Measurements from ENCODE around the gene PXK.

DNA sequence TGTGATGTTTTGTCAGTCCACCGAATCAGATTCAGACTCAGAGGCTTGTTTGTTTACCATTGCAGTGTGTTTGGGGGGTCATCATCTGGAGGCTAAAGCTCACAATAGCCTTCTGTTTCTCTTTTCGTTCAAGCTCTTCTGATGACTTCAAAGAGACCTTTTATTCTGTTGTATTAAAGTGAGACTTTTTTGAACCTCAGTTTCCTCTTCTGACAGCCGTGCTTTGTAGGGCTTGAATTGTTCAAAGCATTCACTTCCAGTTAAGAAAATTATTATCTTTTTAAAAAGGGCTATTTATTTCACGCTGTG, 1.3 kb downstream of the PXK start:
- no peak for TF ChIP-seq POLR2A (IDR thresholded peaks at IDR 0.05)
- TF ChIP-seq, protein P1, sequence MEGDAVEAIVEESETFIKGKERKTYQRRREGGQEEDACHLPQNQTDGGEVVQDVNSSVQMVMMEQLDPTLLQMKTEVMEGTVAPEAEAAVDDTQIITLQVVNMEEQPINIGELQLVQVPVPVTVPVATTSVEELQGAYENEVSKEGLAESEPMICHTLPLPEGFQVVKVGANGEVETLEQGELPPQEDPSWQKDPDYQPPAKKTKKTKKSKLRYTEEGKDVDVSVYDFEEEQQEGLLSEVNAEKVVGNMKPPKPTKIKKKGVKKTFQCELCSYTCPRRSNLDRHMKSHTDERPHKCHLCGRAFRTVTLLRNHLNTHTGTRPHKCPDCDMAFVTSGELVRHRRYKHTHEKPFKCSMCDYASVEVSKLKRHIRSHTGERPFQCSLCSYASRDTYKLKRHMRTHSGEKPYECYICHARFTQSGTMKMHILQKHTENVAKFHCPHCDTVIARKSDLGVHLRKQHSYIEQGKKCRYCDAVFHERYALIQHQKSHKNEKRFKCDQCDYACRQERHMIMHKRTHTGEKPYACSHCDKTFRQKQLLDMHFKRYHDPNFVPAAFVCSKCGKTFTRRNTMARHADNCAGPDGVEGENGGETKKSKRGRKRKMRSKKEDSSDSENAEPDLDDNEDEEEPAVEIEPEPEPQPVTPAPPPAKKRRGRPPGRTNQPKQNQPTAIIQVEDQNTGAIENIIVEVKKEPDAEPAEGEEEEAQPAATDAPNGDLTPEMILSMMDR (IDR thresholded peaks at IDR 0.05) = no peak
